Astrocyte of the spinal cord (primary cell): Measurements from ENCODE around the gene HEBP1.
"Not testable (repeated sequence)": the region's sequence is repeated elsewhere in the genome, so short reads cannot be mapped to it uniquely, and the experiment has no call there.

Experiments
- DNase-seq: peaks from one replicate; pipeline ENCODE4 v3.0.0; 2011; ENCODE audit warnings: low read depth, low spot score
- H3K4me3 ChIP-seq: 2 replicates; pipeline ENCODE4 v1.5.1; 2011; ENCODE audit warnings: low read depth, mild to moderate bottlenecking, low read length, moderate library complexity
- in situ Hi-C: cut with HindIII; loops from 2 replicates; pipeline ENCODE4 v1.10.0; 2017; ENCODE audit warnings: low sequenced_read_pairs
- TF ChIP-seq, protein P1 (sequence below): IDR thresholded peaks from 2 replicates; pipeline ENCODE4 v1.5.1; 2012; ENCODE audit warnings: low read depth, mild to moderate bottlenecking, low read length, inconsistent platforms

Gene HEBP1

GRCh38 chr12:13042666-13043230 lies 42.7 kb upstream of the HEBP1 start:
- TF ChIP-seq, protein P1, sequence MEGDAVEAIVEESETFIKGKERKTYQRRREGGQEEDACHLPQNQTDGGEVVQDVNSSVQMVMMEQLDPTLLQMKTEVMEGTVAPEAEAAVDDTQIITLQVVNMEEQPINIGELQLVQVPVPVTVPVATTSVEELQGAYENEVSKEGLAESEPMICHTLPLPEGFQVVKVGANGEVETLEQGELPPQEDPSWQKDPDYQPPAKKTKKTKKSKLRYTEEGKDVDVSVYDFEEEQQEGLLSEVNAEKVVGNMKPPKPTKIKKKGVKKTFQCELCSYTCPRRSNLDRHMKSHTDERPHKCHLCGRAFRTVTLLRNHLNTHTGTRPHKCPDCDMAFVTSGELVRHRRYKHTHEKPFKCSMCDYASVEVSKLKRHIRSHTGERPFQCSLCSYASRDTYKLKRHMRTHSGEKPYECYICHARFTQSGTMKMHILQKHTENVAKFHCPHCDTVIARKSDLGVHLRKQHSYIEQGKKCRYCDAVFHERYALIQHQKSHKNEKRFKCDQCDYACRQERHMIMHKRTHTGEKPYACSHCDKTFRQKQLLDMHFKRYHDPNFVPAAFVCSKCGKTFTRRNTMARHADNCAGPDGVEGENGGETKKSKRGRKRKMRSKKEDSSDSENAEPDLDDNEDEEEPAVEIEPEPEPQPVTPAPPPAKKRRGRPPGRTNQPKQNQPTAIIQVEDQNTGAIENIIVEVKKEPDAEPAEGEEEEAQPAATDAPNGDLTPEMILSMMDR = no peak
- in situ Hi-C loops = no loop called here
- DNase-seq = no peak
- no peak overlapping the region for H3K4me3 ChIP-seq

DNA sequence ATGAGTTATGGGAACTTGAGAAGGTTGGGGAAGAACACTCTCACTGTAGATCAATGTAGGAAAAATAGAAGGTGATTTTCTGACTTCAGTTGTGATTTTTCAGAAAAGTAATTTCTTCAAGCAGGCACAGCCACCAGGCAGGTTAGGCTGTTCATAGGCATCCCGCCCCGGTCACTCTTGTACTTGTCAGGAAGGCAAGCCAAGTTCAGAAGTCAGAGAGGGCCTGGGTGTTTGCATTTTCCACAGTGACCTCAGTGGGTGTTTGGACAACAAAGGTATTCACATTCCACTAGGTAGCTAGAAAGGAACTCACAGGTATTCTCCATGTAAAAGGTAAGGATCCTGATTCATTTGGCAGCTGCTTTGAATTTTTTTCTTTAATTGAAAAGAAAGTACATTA lies 41.2 kb upstream of the HEBP1 start:
- TF ChIP-seq, protein P1 = no peak
- no peak for DNase-seq
- in situ Hi-C loops = no loop called here
- no peak overlapping the region for H3K4me3 ChIP-seq

DNA sequence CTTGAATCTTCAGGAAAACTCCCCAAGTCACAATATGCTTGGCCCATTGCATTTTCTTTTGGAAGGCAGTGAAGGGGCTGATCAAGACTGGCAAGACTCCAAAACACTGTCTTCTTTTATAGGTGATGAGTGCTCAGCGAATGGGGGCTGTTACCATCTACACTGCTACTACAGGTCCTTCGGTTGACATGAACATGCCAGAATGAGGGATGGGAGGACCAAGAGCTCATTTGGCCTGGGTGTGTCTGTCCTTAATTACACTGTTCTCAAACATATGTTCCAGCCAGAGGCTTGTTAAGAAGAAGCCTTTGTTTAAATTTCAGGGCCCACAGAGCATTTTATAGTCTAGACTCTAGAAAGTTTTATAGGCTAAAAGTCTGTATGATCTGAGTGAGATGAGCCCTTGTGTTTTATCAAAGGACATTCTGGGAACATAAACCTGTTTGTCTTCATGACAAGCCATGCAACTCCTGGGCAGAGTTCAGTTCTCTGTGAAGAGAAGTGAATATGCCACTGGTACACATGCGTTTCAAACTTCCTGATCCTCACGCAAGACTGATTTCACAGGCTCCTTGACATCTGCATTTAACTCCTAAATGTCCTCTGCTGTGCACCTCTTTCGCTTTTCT lies 39.4 kb upstream of the HEBP1 start:
- in situ Hi-C loops = no loop called here
- no peak overlapping the region for H3K4me3 ChIP-seq
- TF ChIP-seq, protein P1 = no peak
- no peak for DNase-seq

- in situ Hi-C loops = no loop called here
- no peak overlapping the region for H3K4me3 ChIP-seq
- TF ChIP-seq, protein P1 = no peak
- DNase-seq = peak; percentile 74
Measured at GRCh38 chr12:13038491-13039161, 38.6 kb upstream of the HEBP1 start.

DNA sequence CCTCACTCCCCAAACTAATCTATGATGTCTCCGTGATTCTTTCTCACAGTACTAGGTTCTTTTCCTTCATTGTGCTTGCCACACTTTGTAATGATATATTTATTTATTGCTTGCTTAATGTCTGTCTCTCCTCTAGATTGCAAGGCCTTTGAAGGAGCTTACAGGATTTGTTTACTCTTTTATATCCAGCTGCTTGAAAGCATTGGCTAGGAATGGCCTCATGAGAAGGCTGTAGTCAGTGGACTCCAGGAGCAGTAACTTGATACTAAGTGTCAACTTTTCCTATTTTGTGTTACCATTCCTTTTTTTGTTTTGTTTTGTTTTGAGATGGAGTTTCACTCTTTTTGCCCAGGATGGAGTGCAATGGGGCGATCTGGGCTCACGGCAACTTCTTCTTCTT lies 36.8 kb upstream of the HEBP1 start:
- TF ChIP-seq, protein P1 = no peak
- no peak for DNase-seq
- in situ Hi-C loops = no loop called here

GRCh38 chr12:13035335-13035734 lies 35.3 kb upstream of the HEBP1 start:
- in situ Hi-C loops, H3K4me3 ChIP-seq, DNase-seq: not testable (repeated sequence)

More for the DNA sequence above, 36.8 kb upstream of the HEBP1 start:
- no peak overlapping the region for H3K4me3 ChIP-seq

GRCh38 chr12:13033476-13033875 lies 33.4 kb upstream of the HEBP1 start:
- TF ChIP-seq, protein P1 = no peak
- DNase-seq = no peak
- in situ Hi-C loops = no loop called here
- no peak overlapping the region for H3K4me3 ChIP-seq
